T-cell (primary cell): ENCODE data around the gene CBS. TPM values are rescaled to one million over a fixed set of nuclear protein-coding genes. Genes with fewer than 3 reads are reported as not detected.

Experiments used
- total RNA-seq, 35 experiments: library from RNA in 6 of 35; stranded (reverse) in 6 of 35; fragments of 120-200 nt in 1 of 35; gene quantifications; one replicate each; pipeline versions ENCODE4 v1.2.1 to v1.2.4 and lab custom pipeline; 2013 to 2026

Gene CBS
- total RNA-seq, 5 donors from 2014 or later (not counting 1 experiment from before 2014, with no cell fraction given), result 0.65 to 5.5 (median 3.7) TPM; not detected in 1

Other genes starting within 250 kb of the CBS start
- 10 to 100 TPM; 17.0 to 40.9 (median 37.6) TPM for gene WDR4, start 196.3 kb downstream of the CBS start, total RNA-seq
- 10 to 100 TPM; 21.3 to 32.0 (median 28.5) TPM for gene NDUFV3, start 182.5 kb downstream of the CBS start, total RNA-seq
- gene ERVH48-1, start 150.2 kb downstream of the CBS start, total RNA-seq, result 1 to 10 TPM in 2 of 5 donors, under 1 TPM in 3; 0.21 to 1.2 (median 0.90) TPM
- 10 to 100 TPM; 14.4 to 21.7 (median 18.6) TPM for gene PKNOX1, start 101.3 kb downstream of the CBS start, total RNA-seq
- gene U2AF1, start 31.7 kb upstream of the CBS start, total RNA-seq, result 100 to 1,000 TPM in 2 of 5 donors, 10 to 100 TPM in 3; 15.5 to 239 (median 73.0) TPM
- not detected for gene CRYAA, start 93.2 kb upstream of the CBS start, total RNA-seq